HL-60 (cell line): Measurements from ENCODE around the gene USP24.

Experiments
- POLR2AphosphoS5 ChIP-seq: IDR thresholded peaks from 2 replicates; pipeline ENCODE4 v1.6.1; 2012; ENCODE audit warnings: low read depth
- TF ChIP-seq, protein P1 (sequence below): IDR thresholded peaks from one replicate; pipeline ENCODE4 v1.5.1; 2011; ENCODE audit warnings: low read length, control low read depth, inconsistent platforms; ENCODE audit not compliant: insufficient read depth

DNA sequence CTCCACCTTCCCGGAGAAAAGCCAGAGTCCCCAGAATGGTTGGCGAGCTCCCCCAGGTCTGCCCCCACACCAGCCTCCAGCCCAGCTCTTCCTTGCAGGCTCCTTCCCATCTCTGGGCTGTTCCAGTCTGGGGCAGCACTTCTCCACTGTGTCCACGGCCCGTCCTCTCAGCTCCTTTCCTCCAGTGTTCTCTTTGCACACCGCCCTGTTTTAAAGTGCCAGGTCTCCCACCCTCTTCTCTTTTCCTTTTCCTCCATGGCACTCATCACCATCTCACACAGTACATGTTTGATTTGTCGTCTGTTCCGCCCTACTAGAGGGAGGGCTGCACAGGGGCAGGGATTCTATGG lies 181.9 kb downstream of the USP24 start:
- TF ChIP-seq, protein P1, sequence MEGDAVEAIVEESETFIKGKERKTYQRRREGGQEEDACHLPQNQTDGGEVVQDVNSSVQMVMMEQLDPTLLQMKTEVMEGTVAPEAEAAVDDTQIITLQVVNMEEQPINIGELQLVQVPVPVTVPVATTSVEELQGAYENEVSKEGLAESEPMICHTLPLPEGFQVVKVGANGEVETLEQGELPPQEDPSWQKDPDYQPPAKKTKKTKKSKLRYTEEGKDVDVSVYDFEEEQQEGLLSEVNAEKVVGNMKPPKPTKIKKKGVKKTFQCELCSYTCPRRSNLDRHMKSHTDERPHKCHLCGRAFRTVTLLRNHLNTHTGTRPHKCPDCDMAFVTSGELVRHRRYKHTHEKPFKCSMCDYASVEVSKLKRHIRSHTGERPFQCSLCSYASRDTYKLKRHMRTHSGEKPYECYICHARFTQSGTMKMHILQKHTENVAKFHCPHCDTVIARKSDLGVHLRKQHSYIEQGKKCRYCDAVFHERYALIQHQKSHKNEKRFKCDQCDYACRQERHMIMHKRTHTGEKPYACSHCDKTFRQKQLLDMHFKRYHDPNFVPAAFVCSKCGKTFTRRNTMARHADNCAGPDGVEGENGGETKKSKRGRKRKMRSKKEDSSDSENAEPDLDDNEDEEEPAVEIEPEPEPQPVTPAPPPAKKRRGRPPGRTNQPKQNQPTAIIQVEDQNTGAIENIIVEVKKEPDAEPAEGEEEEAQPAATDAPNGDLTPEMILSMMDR: no peak
- no peak for TF ChIP-seq POLR2AphosphoS5
